K562 (cell line): Measurements from ENCODE around the gene SCAMP5. TPM values are rescaled to one million over a fixed set of nuclear protein-coding genes. Genes with fewer than 3 reads are reported as not detected.
A peak's percentile ranks its signal among the peaks of the same experiment; 100 is the strongest.

Experiments used
- ATAC-seq: fragments of 200-7000 bp; cut with Tn5 transposase; 3 replicates; pipeline ENCODE4 v1.9.1; 2020; ENCODE audit warnings: moderate library complexity
- BruUV-seq: library from RNA; stranded (reverse); fragments of 400-500 nt; replicated peaks from 2 replicates; lab custom pipeline; 2021; lab: Mats Ljungman, UMichigan
- CTCF ChIA-PET: fragments of 300-600 bp; formaldehyde crosslinking; extraction: SDS; loops from one replicate; lab custom pipeline; 2021; ENCODE audit warnings: low intra/inter-chr PET ratio; lab: Yijun Ruan, JAX
- POLR2A ChIA-PET: fragments of 300-600, 350-650 bp; sonication (Branson Sonifier 250); formaldehyde crosslinking; extraction: SDS; loops from one replicate; lab custom pipeline; 2021; ENCODE audit warnings: antibody characterized with exemption, inconsistent platforms; lab: Yijun Ruan, JAX
- DNase-seq, 4 experiments: peaks; one replicate each; pipeline versions ENCODE4 v3.0.0 to v3.0.0-alpha.2; 2011 to 2018; ENCODE audit warnings: low spot score in 3 of 4, mixed read lengths in 3 of 4; ENCODE audit errors: extremely low read depth in 1 of 4
- FAIRE-seq: peaks from 2 replicates; lab custom pipeline; 2011; peaks lifted over from hg19 to GRCh38; lab: Jason Lieb, UNC
- H2AFZ ChIP-seq: 2 replicates; pipeline ENCODE4 v1.6.0; 2011; ENCODE audit warnings: low read depth, low read length, control low read depth, inconsistent platforms
- H3K27ac ChIP-seq: fragments of 200-600 bp; 3 replicates; pipeline ENCODE4 v1.8.0; 2011; ENCODE audit warnings: low read depth, mild to moderate bottlenecking, control low read depth, inconsistent platforms, low read length, moderate library complexity, mixed read lengths; ENCODE audit errors: extremely low read depth
- H3K27me3 ChIP-seq, 2 experiments: fragments of 300-600 bp in 1 of 2; 2 replicates in 1 of 2; 3 replicates in 1 of 2; pipeline versions ENCODE4 v1.6.0 to v1.8.0; 2011; ENCODE audit warnings: inconsistent platforms in 2 of 2, low read length in 2 of 2, mild to moderate bottlenecking in 1 of 2, mixed read lengths in 1 of 2, moderate library complexity in 1 of 2; ENCODE audit not compliant: control insufficient read depth in 2 of 2, insufficient read depth in 2 of 2
- H3K36me3 ChIP-seq: fragments of 300-600 bp; 3 replicates; pipeline ENCODE4 v1.8.0; 2011; ENCODE audit warnings: mild to moderate bottlenecking, low read length, inconsistent platforms; ENCODE audit not compliant: control insufficient read depth, insufficient read depth
- H3K4me1 ChIP-seq, 2 experiments: fragments of 200-600 bp in 1 of 2; replicated peaks in 1 of 2; 2 replicates in 1 of 2; 3 replicates in 1 of 2; pipeline versions ENCODE4 v1.5.1 to v1.8.0; 2011; ENCODE audit warnings: inconsistent platforms in 2 of 2, low read length in 2 of 2, mild to moderate bottlenecking in 1 of 2, mixed read lengths in 1 of 2, moderate library complexity in 1 of 2; ENCODE audit not compliant: control insufficient read depth in 2 of 2, insufficient read depth in 2 of 2
- H3K4me2 ChIP-seq: 2 replicates; pipeline ENCODE4 v1.6.1; 2011; ENCODE audit warnings: low read length, control low read depth, inconsistent platforms, mixed read lengths; ENCODE audit not compliant: insufficient read depth
- H3K4me3 ChIP-seq: fragments of 200-600 bp; sonication (generic), shearing (Covaris generic); 2 replicates; pipeline ENCODE4 v1.5.1; 2016; ENCODE audit warnings: control low read depth, inconsistent platforms
- H3K79me2 ChIP-seq: fragments of 200-600 bp; 3 replicates; pipeline ENCODE4 v1.8.0; 2011; ENCODE audit warnings: low read length, inconsistent platforms; ENCODE audit not compliant: control insufficient read depth, insufficient read depth
- H3K9ac ChIP-seq, 2 experiments: 2 replicates each; pipeline versions ENCODE4 v1.6.0 to v1.6.1; 2011; ENCODE audit warnings: low read depth in 2 of 2, low read length in 2 of 2, control low read depth in 1 of 2, inconsistent platforms in 1 of 2, mild to moderate bottlenecking in 1 of 2, mixed read lengths in 1 of 2; ENCODE audit not compliant: insufficient read depth in 1 of 2
- H3K9me1 ChIP-seq: one replicate; pipeline ENCODE4 v1.6.0; 2011; ENCODE audit warnings: inconsistent platforms, mild to moderate bottlenecking, low read length, moderate library complexity; ENCODE audit not compliant: control insufficient read depth, insufficient read depth
- H3K9me3 ChIP-seq: replicated peaks from 2 replicates; pipeline ENCODE4 v1.5.1; 2011; ENCODE audit warnings: low read depth, low read length, inconsistent platforms; ENCODE audit not compliant: control insufficient read depth, insufficient read depth
- H4K20me1 ChIP-seq: replicated peaks from 2 replicates; pipeline ENCODE4 v1.6.1; 2011; ENCODE audit warnings: low read length, inconsistent platforms, mixed read lengths; ENCODE audit not compliant: control insufficient read depth, insufficient read depth
- ERF ChIP-seq: fragments of 450-650 bp; formaldehyde crosslinking; IDR thresholded peaks from 2 replicates; pipeline ENCODE4 v1.4.0; 2020; ENCODE audit warnings: mild to moderate bottlenecking, mixed read lengths
- KDM4B ChIP-seq, 2 experiments: fragments of 450-650 bp in 1 of 2; sonication (generic) in 1 of 2; IDR thresholded peaks; 2 replicates each; pipeline ENCODE4 v1.6.1; 2016 to 2017; ENCODE audit warnings: borderline replicate concordance in 2 of 2, antibody characterized with exemption in 1 of 2, low read depth in 1 of 2, mild to moderate bottlenecking in 1 of 2
- MIER1 ChIP-seq: fragments of 450-650 bp; IDR thresholded peaks from 2 replicates; pipeline ENCODE4 v1.6.1; 2016; ENCODE audit warnings: antibody characterized with exemption, mild to moderate bottlenecking, low read depth
- RBM22 ChIP-seq: fragments of 200-400 bp; formaldehyde crosslinking; IDR thresholded peaks from 2 replicates; pipeline ENCODE4 v1.6.1; 2018; ENCODE audit warnings: low read length, low read depth; ENCODE audit not compliant: poor library complexity, severe bottlenecking
- SAFB2 ChIP-seq: fragments of 200-400 bp; formaldehyde crosslinking; IDR thresholded peaks from 2 replicates; pipeline ENCODE4 v1.6.1; 2018; ENCODE audit warnings: borderline replicate concordance, low read length, low read depth, moderate library complexity; ENCODE audit not compliant: severe bottlenecking
- TFAM ChIP-seq: fragments of 250-450 bp; sonication (Bioruptor Pico); conservative IDR thresholded peaks from 2 replicates; pipeline ENCODE4 v1.5.0; 2021; ENCODE audit warnings: mild to moderate bottlenecking, moderate library complexity
- TFAP4 ChIP-seq: sonication (generic); formaldehyde crosslinking; IDR thresholded peaks from 2 replicates; pipeline ENCODE4 v1.8.0; 2022; ENCODE audit warnings: missing genetic modification reagents, mild to moderate bottlenecking, moderate library complexity, borderline replicate concordance
- THAP7 ChIP-seq: fragments of 250-450 bp; sonication (Bioruptor Pico); IDR thresholded peaks from 2 replicates; pipeline ENCODE4 v1.5.0; 2021
- WHSC1 ChIP-seq: IDR thresholded peaks from one replicate; pipeline ENCODE4 v1.6.1; 2012; ENCODE audit warnings: low read length, control low read depth, inconsistent platforms
- WGBS: fragments of 100-300 bp; shearing (Covaris generic); methylation state at CpG from one replicate; pipeline ENCODE4 v1.1.6; 2016; ENCODE audit warnings: low coverage, mixed read lengths; ENCODE audit not compliant: insufficient coverage; ENCODE audit errors: missing lambda C conversion rate; 5-methylcytosine and 5-hydroxymethylcytosine counted together
- in situ Hi-C: fragments of 300-500 bp; cut with MboI; formaldehyde crosslinking; loops from 4 replicates; pipeline ENCODE4 v1.15.0; 2018; ENCODE audit warnings: inconsistent platforms, mixed read lengths
- intact Hi-C: fragments of 100-400 bp; cut with micrococcal nuclease; formaldehyde crosslinking; loops from 2 replicates; pipeline ENCODE4 v1.14.2; 2022
- polyA plus RNA-seq, 8 experiments: library from polyadenylated mRNA; depleted of rRNA in 4 of 8; stranded (reverse) in 5 of 8; unstranded in 3 of 8; fragments of >200 nt; fragmentation: Nextera tagmentation in 2 of 8; fragmentation: Illumina TruSeq in 1 of 8; extraction: Ambion mirVana in 2 of 8; extraction: Trizol in 1 of 8; gene quantifications; 2 replicates each; pipeline versions ENCODE4 v1.2.1 to v1.2.3, GENCODE V29; 2011 to 2014; ENCODE audit warnings: inconsistent platforms in 1 of 8, missing spikeins in 1 of 8
- total RNA-seq, 7 experiments: library from RNA; depleted of rRNA in 6 of 7; stranded (reverse); fragments of >200 nt in 6 of 7; fragmentation: Illumina TruSeq in 2 of 7; extraction: Trizol in 2 of 7; gene quantifications; 2 replicates each; pipeline versions ENCODE4 v1.2.1 to v1.2.3, GENCODE V29; 2011 to 2021; ENCODE audit warnings: low replicate concordance in 1 of 7

SCAMP5 gene
- total and polyA plus RNA-seq, 9 of the 15 experiments (the other 6 are each of a cell fraction or from before 2014, with no cell fraction given): 0.09 to 0.29 (median 0.19) TPM; not detected in 5

- TF ChIP-seq TFAP4 (peak; percentile 48; the same call in 1 of the 2 replicates), MIER1 (no peak)
Observed at GRCh38 chr15:75036212-75036616, 40.9 kb downstream of the SCAMP5 start (continued).

GRCh38 chr15:75037685-75038084, 42.3 kb downstream of the SCAMP5 start:
- POLR2A ChIA-PET: interaction anchor here (0.6 to 2.7 kb wide), 10 partner anchors 12 to 635 kb away, joined by 3 to 10 read pairs (median 6); partner anchors contain the start of gene PPCDC

More at GRCh38 chr15:75037685-75038084, 42.3 kb downstream of the SCAMP5 start:
- Histone ChIP-seq H3K36me3 (no peaks in the 10 kb centered on the region), H3K9me3 (no peaks in the 10 kb centered on the region), H4K20me1 (no peaks in the 10 kb centered on the region), H3K4me1 (peaks cover 24 to 28% of the 10 kb centered on the region in 2 experiments), H3K4me2 (no peak overlapping the region), H3K4me3 (no peak overlapping the region)
- no peak for ATAC-seq
- in situ Hi-C loops: no loop called here
- CTCF ChIA-PET: no interaction called here
- no TSS peak for BruUV-seq
- TF ChIP-seq KDM4B (IDR thresholded peaks at IDR 0.05; ENCODE audit: borderline replicate concordance in 2 of 2, low read depth in 1 of 2): no peak
- TF ChIP-seq SAFB2: no peak
- TF ChIP-seq ERF (CRISPR knock-in tag): no peak
- TF ChIP-seq RBM22: no peak
- TF ChIP-seq WHSC1: no peak
- no peak for TF ChIP-seq TFAM (CRISPR knock-in tag)
- no peak for TF ChIP-seq THAP7 (CRISPR knock-in tag)
- TF ChIP-seq, all 486 proteins: peak for 0
- H3K27me3 ChIP-seq: no peaks in the 10 kb centered on the region
- FAIRE-seq (no peak), DNase-seq (no peak)
- H2AFZ ChIP-seq: no peak overlapping the region
- H3K9me1 ChIP-seq: no peaks in the 10 kb centered on the region
- 57% methylated on average over 6 of the region's 6 CpGs for WGBS
- no peak overlapping the region for H3K9ac ChIP-seq
- intact Hi-C loops: no loop called here
- no peak overlapping the region for H3K27ac ChIP-seq
- no peaks in the 10 kb centered on the region for H3K79me2 ChIP-seq
